OCI-LY1 (cell line): ENCODE measurements around the gene PDE4D.

Experiments
- H2AFZ ChIP-seq: fragments of 200-600 bp; sonication (generic), shearing (Covaris generic); 2 replicates; pipeline ENCODE4 v1.6.0; 2014; ENCODE audit warnings: antibody characterized with exemption, mild to moderate bottlenecking, low read length
- H3F3A ChIP-seq: fragments of 200-600 bp; sonication (generic), shearing (Covaris generic); 2 replicates; pipeline ENCODE4 v1.6.0; 2014; ENCODE audit warnings: mild to moderate bottlenecking, antibody characterized with exemption, low read length, moderate library complexity; ENCODE audit not compliant: insufficient read depth
- H3K27ac ChIP-seq: fragments of 200-600 bp; sonication (generic); 2 replicates; pipeline ENCODE4 v1.5.1; 2014; ENCODE audit warnings: low read length, mixed run types, mild to moderate bottlenecking, low read depth; ENCODE audit not compliant: poor library complexity, severe bottlenecking
- H3K27me3 ChIP-seq: fragments of 200-600 bp; sonication (generic); 2 replicates; pipeline ENCODE4 v1.6.0; 2014; ENCODE audit warnings: antibody characterized with exemption, mild to moderate bottlenecking, low read length, moderate library complexity; ENCODE audit not compliant: insufficient read depth
- H3K36me3 ChIP-seq: fragments of 200-600 bp; sonication (generic); 2 replicates; pipeline ENCODE4 v1.6.1; 2014; ENCODE audit warnings: mild to moderate bottlenecking, antibody characterized with exemption, low read length, moderate library complexity, mixed read lengths; ENCODE audit not compliant: insufficient read depth
- H3K4me1 ChIP-seq: fragments of 200-600 bp; sonication (generic); 2 replicates; pipeline ENCODE4 v1.5.1; 2014; ENCODE audit warnings: mild to moderate bottlenecking, low read length, moderate library complexity; ENCODE audit not compliant: insufficient read depth, severe bottlenecking
- H3K4me2 ChIP-seq: fragments of 200-600 bp; sonication (generic), shearing (Covaris generic); 2 replicates; pipeline ENCODE4 v1.6.1; 2014; ENCODE audit warnings: low read length
- H3K4me3 ChIP-seq: fragments of 200-600 bp; sonication (generic); 2 replicates; pipeline ENCODE4 v1.5.1; 2014; ENCODE audit warnings: low read length, low read depth, mild to moderate bottlenecking, mixed read lengths; ENCODE audit not compliant: poor library complexity, severe bottlenecking
- H3K79me2 ChIP-seq: fragments of 200-600 bp; shearing (Covaris generic); 2 replicates; pipeline ENCODE4 v1.6.1; 2016; ENCODE audit warnings: mixed run types, low read length, mixed read lengths; ENCODE audit not compliant: insufficient read depth
- H3K9ac ChIP-seq: fragments of 200-600 bp; sonication (generic), shearing (Covaris generic); 2 replicates; pipeline ENCODE4 v1.6.1; 2014; ENCODE audit warnings: mild to moderate bottlenecking, low read length, mixed read lengths
- H3K9me2 ChIP-seq: fragments of 200-600 bp; sonication (generic), shearing (Covaris generic); 2 replicates; pipeline ENCODE4 v1.6.1; 2014; ENCODE audit warnings: low read depth, mild to moderate bottlenecking, low read length, mixed read lengths
- H3K9me3 ChIP-seq: fragments of 200-600 bp; shearing (Covaris generic); 2 replicates; pipeline ENCODE4 v1.6.1; 2014; ENCODE audit warnings: low read length, mixed read lengths
- H4K20me1 ChIP-seq: fragments of 200-600 bp; sonication (generic), shearing (Covaris generic); 2 replicates; pipeline ENCODE4 v1.6.0; 2016; ENCODE audit warnings: mild to moderate bottlenecking, low read length; ENCODE audit not compliant: insufficient read depth
- EZH2 ChIP-seq: fragments of 200-600 bp; sonication (generic), shearing (Covaris generic); IDR thresholded peaks from 2 replicates; pipeline ENCODE4 v1.8.0; 2017; ENCODE audit warnings: borderline replicate concordance, mixed run types, mild to moderate bottlenecking, antibody characterized with exemption, low read length, moderate library complexity, mixed read lengths
- TF ChIP-seq, protein P1 (sequence below): fragments of 200-600 bp; sonication (generic), shearing (Covaris generic); IDR thresholded peaks from 2 replicates; pipeline ENCODE4 v1.5.1; 2017; ENCODE audit warnings: mild to moderate bottlenecking, antibody characterized with exemption, low read length, moderate library complexity, mixed read lengths

PDE4D gene

DNA sequence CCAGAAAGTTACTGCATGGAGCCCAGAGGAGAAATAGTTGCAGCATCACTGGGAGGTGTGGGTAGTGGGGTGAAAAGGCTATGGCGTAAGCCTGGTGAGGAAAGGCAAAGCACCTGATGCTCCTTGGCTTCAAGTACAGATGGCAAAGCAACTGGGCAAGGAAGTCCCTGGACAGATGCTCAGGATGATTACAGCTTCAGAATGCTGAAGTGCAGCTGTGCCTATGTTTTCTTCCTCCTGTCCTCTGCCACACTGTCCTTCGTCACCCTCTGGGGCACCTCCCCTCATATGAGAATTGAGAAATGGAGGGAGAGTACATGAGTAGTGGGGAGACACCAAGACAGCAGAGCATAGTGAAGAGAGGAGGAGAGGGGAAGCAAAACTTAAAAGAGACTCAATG is 328.0 kb downstream of the PDE4D start:
- no peak overlapping the region for H3K9ac ChIP-seq
- no peaks in the 10 kb centered on the region for H3F3A ChIP-seq
- no peaks in the 10 kb centered on the region for H3K36me3 ChIP-seq
- H2AFZ ChIP-seq, result no peak overlapping the region
- H3K4me3 ChIP-seq, result no peak overlapping the region
- no peaks in the 10 kb centered on the region for H4K20me1 ChIP-seq
- H3K4me2 ChIP-seq, result no peak overlapping the region
- TF ChIP-seq EZH2, result no peak
- TF ChIP-seq, protein P1, sequence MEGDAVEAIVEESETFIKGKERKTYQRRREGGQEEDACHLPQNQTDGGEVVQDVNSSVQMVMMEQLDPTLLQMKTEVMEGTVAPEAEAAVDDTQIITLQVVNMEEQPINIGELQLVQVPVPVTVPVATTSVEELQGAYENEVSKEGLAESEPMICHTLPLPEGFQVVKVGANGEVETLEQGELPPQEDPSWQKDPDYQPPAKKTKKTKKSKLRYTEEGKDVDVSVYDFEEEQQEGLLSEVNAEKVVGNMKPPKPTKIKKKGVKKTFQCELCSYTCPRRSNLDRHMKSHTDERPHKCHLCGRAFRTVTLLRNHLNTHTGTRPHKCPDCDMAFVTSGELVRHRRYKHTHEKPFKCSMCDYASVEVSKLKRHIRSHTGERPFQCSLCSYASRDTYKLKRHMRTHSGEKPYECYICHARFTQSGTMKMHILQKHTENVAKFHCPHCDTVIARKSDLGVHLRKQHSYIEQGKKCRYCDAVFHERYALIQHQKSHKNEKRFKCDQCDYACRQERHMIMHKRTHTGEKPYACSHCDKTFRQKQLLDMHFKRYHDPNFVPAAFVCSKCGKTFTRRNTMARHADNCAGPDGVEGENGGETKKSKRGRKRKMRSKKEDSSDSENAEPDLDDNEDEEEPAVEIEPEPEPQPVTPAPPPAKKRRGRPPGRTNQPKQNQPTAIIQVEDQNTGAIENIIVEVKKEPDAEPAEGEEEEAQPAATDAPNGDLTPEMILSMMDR, result no peak
- H3K9me3 ChIP-seq, result no peaks in the 10 kb centered on the region
- H3K79me2 ChIP-seq, result no peaks in the 10 kb centered on the region
- H3K27ac ChIP-seq, result no peak overlapping the region
- no peaks in the 10 kb centered on the region for H3K9me2 ChIP-seq
- no peaks in the 10 kb centered on the region for H3K27me3 ChIP-seq
- H3K4me1 ChIP-seq, result no peaks in the 10 kb centered on the region

DNA sequence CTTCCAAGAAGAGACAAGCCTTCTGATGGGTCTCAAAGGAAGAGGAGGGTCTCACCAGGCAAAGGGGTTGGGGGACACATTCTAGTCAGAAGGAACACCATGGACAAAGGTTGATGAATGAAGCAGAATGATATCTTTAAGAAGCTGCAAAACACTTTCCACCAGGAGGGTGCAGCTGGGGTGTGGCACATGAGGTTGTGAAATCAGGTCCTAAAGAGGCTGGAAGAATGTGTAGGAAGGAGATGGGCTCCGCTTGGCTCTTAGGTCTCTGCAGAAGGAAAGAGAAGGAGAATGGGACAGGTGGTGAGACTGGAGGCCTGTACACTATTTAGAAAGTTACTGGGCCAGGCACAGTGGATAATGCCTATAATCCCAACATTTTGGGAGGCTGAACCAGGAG is 328.6 kb downstream of the PDE4D start:
- Histone ChIP-seq H3K4me3 (no peak overlapping the region), H3K9me2 (no peaks in the 10 kb centered on the region), H3K36me3 (no peaks in the 10 kb centered on the region), H3K4me2 (no peak overlapping the region), H3K4me1 (no peaks in the 10 kb centered on the region), H3K79me2 (no peaks in the 10 kb centered on the region), H3K27ac (no peak overlapping the region), H2AFZ (no peak overlapping the region), H4K20me1 (no peaks in the 10 kb centered on the region), H3F3A (no peaks in the 10 kb centered on the region), H3K9ac (no peak overlapping the region), H3K27me3 (no peaks in the 10 kb centered on the region), H3K9me3 (no peaks in the 10 kb centered on the region)
- TF ChIP-seq, protein P1, result no peak
- TF ChIP-seq EZH2, result no peak

DNA sequence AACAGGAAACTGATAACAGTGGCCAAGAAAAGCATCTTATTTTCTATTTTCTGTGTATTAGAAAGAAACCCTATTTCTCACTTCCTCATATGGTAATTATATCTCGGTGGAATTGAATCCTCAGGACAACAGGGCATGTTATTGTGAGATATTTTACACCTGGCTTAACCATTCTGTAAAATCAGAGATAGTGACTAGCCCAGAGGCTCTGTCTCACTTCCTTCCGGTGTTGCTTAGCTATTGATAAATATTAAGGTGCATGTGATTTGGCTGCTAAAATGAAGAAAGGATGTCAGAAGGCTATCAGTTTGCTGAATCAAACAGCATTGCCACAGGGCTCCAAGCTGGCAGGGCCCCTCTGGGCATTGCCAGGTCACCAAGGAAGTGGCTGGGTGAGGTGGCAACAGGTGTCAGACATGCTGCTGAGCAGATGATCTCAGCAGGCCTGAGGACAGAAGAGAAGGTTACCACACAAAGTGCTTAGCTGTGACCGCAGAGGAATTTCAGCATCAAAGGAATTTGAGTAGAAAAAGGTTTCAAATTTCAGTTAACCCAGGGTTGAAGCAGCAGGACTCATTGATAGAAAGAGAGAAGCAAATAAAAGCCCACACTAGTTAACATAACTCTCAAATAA is 330.7 kb downstream of the PDE4D start:
- Histone ChIP-seq H3K9me3 (no peaks in the 10 kb centered on the region), H3F3A (no peaks in the 10 kb centered on the region), H3K9me2 (no peaks in the 10 kb centered on the region), H2AFZ (no peak overlapping the region), H3K36me3 (no peaks in the 10 kb centered on the region), H4K20me1 (no peaks in the 10 kb centered on the region), H3K4me1 (no peaks in the 10 kb centered on the region), H3K27ac (no peak overlapping the region), H3K9ac (no peak overlapping the region), H3K4me2 (no peak overlapping the region), H3K79me2 (no peaks in the 10 kb centered on the region), H3K27me3 (no peaks in the 10 kb centered on the region), H3K4me3 (no peak overlapping the region)
- no peak for TF ChIP-seq EZH2
- TF ChIP-seq, protein P1, result no peak
